Activated naive CD8-positive, alpha-beta T cell treated with anti-CD3 and anti-CD28 coated beads for 36 hours (primary cell): ENCODE measurements around the gene FAM114A1. TPM values are rescaled to one million over a fixed set of nuclear protein-coding genes. Genes with fewer than 3 reads are reported as not detected.
"Not testable (repeated sequence)": the region's sequence is repeated elsewhere in the genome, so short reads cannot be mapped to it uniquely, and the experiment has no call there.

Source experiments
- DNase-seq: peaks from one replicate; pipeline ENCODE4 v3.0.0; 2021
- H3K27ac Mint-ChIP-seq: one replicate; pipeline ENCODE4 v1.8.0; 2022; ENCODE audit warnings: mild to moderate bottlenecking, moderate library complexity, mixed read lengths
- H3K27me3 Mint-ChIP-seq: one replicate; pipeline ENCODE4 v1.8.0; 2022; ENCODE audit warnings: mild to moderate bottlenecking, mixed read lengths
- H3K36me3 Mint-ChIP-seq: one replicate; pipeline ENCODE4 v1.8.0; 2021; ENCODE audit warnings: mild to moderate bottlenecking, mixed read lengths
- H3K4me1 Mint-ChIP-seq: one replicate; pipeline ENCODE4 v1.8.0; 2021; ENCODE audit warnings: mixed read lengths
- H3K4me3 Mint-ChIP-seq: one replicate; pipeline ENCODE4 v1.8.0; 2022; ENCODE audit warnings: mild to moderate bottlenecking, moderate library complexity, mixed read lengths
- H3K9me3 Mint-ChIP-seq: one replicate; pipeline ENCODE4 v1.8.0; 2022; ENCODE audit warnings: mixed read lengths
- total RNA-seq, 2 experiments: library from RNA; stranded (reverse); gene quantifications; one replicate each; pipeline ENCODE4 v1.2.3, GENCODE V29; 2021

The FAM114A1 gene
- total RNA-seq, 2 experiments from 2014 or later, result 0.38 TPM; not detected in 1

DNA sequence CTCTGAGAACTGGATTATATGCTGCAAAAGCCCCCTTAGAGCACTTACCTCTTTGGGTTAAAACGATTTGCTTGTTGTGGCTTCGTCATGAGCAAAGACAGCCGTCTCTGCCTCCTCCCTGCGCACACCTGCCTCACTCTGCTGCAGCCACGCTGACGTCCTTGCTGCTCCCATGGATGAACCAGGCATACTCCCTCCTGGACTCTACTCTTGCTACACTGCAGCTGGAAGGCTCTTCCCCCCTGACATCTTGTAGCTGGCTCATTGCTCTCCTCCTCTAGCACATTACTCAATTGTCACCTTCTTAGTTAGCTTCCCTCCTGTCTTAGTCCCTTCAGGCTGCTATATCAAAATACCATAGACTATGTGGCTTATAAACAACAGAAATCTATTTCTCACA lies 59.3 kb downstream of the FAM114A1 start:
- H3K4me1 Mint-ChIP-seq, result peaks cover 7% of the 10 kb centered on the region

GRCh38 chr4:38928568-38928967 lies 61.0 kb downstream of the FAM114A1 start:
- peaks cover 7% of the 10 kb centered on the region for H3K4me1 Mint-ChIP-seq
- H3K27me3 Mint-ChIP-seq, result no peaks in the 10 kb centered on the region
- no peak for DNase-seq
- no peak overlapping the region for H3K27ac Mint-ChIP-seq
- no peaks in the 10 kb centered on the region for H3K36me3 Mint-ChIP-seq
- H3K4me3 Mint-ChIP-seq, result no peak overlapping the region
- no peaks in the 10 kb centered on the region for H3K9me3 Mint-ChIP-seq

More for the DNA sequence above, 59.3 kb downstream of the FAM114A1 start:
- no peak overlapping the region for H3K27ac Mint-ChIP-seq
- no peak for DNase-seq
- H3K4me3 Mint-ChIP-seq, result no peak overlapping the region
- H3K27me3 Mint-ChIP-seq, result no peaks in the 10 kb centered on the region
- no peaks in the 10 kb centered on the region for H3K36me3 Mint-ChIP-seq
- H3K9me3 Mint-ChIP-seq, result no peaks in the 10 kb centered on the region

- H3K9me3 Mint-ChIP-seq, result no peaks in the 10 kb centered on the region
- H3K4me1 Mint-ChIP-seq, result peaks cover 7% of the 10 kb centered on the region
- H3K27ac Mint-ChIP-seq, result no peak overlapping the region
- no peak overlapping the region for H3K4me3 Mint-ChIP-seq
- no peak for DNase-seq
- no peaks in the 10 kb centered on the region for H3K27me3 Mint-ChIP-seq
- no peaks in the 10 kb centered on the region for H3K36me3 Mint-ChIP-seq
Measured at GRCh38 chr4:38928974-38929373, 61.4 kb downstream of the FAM114A1 start.

DNA sequence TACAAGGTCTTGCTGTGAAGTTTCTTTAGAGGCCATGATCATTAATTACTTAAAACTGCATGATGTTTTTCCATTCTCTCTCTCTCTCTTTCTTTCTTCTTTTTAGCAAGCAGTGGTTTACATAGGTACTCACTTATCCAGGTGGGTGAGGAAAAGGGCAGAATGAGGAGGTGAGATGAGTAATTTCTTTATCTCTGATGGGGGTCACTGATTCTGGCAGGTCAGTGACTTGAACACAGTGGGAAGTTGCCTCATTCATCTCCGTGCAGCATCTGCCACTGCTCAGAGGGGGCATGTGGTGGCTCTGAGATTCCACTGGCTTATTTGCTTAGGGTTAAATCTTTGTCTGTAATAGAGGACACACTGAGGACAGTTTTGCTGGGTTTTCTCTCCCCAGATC lies 62.6 kb downstream of the FAM114A1 start:
- Mint-ChIP-seq H3K4me3 (no peak overlapping the region), H3K4me1 (peaks cover 7% of the 10 kb centered on the region), H3K9me3 (no peaks in the 10 kb centered on the region), H3K36me3 (no peaks in the 10 kb centered on the region), H3K27ac (no peak overlapping the region), H3K27me3 (no peaks in the 10 kb centered on the region)
- no peak for DNase-seq

GRCh38 chr4:38930707-38931106 lies 63.1 kb downstream of the FAM114A1 start:
- no peak overlapping the region for H3K4me3 Mint-ChIP-seq
- H3K27ac Mint-ChIP-seq, result no peak overlapping the region
- no peak for DNase-seq
- H3K9me3 Mint-ChIP-seq, result no peaks in the 10 kb centered on the region
- no peaks in the 10 kb centered on the region for H3K36me3 Mint-ChIP-seq
- H3K4me1 Mint-ChIP-seq, result peaks cover 7% of the 10 kb centered on the region
- no peaks in the 10 kb centered on the region for H3K27me3 Mint-ChIP-seq

DNA sequence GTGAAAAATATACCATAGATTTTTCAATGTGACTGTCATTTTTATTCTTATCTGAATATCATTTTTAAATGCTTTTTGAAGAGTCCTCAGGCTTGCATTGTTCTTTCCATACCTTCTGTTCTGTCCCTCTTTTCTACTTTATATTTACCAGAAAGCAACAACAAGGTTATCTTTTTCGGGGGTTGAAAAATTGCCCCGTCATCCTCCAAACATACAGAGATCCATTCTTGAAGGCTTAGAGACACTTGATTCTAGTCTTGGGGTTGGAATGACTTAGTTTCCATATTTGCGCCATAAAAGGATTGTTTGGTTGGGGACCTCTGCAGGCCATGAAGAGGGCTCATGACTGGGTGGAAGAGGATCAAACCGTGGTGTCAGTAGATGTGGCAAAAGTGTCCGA lies 63.5 kb downstream of the FAM114A1 start:
- no peaks in the 10 kb centered on the region for H3K9me3 Mint-ChIP-seq
- DNase-seq, result no peak
- H3K4me3 Mint-ChIP-seq, result no peak overlapping the region
- no peaks in the 10 kb centered on the region for H3K27me3 Mint-ChIP-seq
- H3K36me3 Mint-ChIP-seq, result no peaks in the 10 kb centered on the region
- no peak overlapping the region for H3K27ac Mint-ChIP-seq
- H3K4me1 Mint-ChIP-seq, result peaks cover 7% of the 10 kb centered on the region

DNA sequence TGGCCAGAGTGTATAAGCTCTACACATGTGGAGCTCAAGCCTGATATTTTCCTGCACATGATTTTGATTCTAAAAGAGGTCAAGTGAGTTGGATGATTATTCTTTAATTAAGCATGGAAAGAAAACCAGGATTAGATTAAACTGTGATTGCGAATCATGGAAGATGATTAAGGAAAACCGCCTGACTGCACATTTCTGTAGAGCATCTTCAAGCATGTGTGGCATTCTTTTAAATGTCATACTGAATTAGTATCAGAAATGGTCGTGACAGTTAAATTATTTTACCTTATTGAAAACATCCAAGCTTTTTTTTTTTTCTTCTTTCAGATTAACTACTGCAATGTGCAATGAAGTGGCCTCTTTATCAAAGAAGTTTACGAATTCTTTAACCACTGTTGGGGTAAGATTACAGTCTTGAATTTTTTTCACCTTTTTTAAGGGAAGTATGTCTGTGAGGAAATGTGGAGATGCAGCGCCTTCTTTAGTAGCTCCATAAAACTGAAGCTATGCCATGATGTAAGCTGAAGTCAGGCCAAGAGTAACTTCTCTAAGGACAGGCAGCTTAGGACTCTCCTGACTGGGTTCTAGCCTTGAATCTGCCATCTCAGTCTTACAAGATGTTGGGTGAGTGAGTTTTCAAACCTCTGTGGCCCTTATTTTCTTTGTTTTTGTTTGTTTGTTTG lies 67.9 kb downstream of the FAM114A1 start:
- DNase-seq, result no peak
- no peaks in the 10 kb centered on the region for H3K36me3 Mint-ChIP-seq
- H3K27me3 Mint-ChIP-seq, result no peaks in the 10 kb centered on the region
- H3K9me3 Mint-ChIP-seq, result no peaks in the 10 kb centered on the region
- H3K27ac Mint-ChIP-seq, result no peak overlapping the region
- no peak overlapping the region for H3K4me3 Mint-ChIP-seq
- peaks cover 15% of the 10 kb centered on the region for H3K4me1 Mint-ChIP-seq

GRCh38 chr4:38939165-38939564 lies 71.6 kb downstream of the FAM114A1 start:
- Mint-ChIP-seq H3K27me3 (no peaks in the 10 kb centered on the region), H3K36me3 (no peaks in the 10 kb centered on the region), H3K27ac (no peak overlapping the region), H3K4me3 (no peak overlapping the region), H3K4me1 (peaks cover 20% of the 10 kb centered on the region), H3K9me3 (no peaks in the 10 kb centered on the region)
- DNase-seq, result no peak

GRCh38 chr4:38940476-38940875 lies 72.9 kb downstream of the FAM114A1 start:
- H3K36me3 Mint-ChIP-seq, result no peaks in the 10 kb centered on the region
- no peaks in the 10 kb centered on the region for H3K9me3 Mint-ChIP-seq
- no peaks in the 10 kb centered on the region for H3K27me3 Mint-ChIP-seq
- no peak overlapping the region for H3K27ac Mint-ChIP-seq
- no peak overlapping the region for H3K4me3 Mint-ChIP-seq
- H3K4me1 Mint-ChIP-seq, result peaks cover 20% of the 10 kb centered on the region
- no peak for DNase-seq

- H3K4me1 Mint-ChIP-seq, result peaks cover 21% of the 10 kb centered on the region
- not testable (repeated sequence) for H3K4me3 Mint-ChIP-seq, H3K27me3 Mint-ChIP-seq, H3K9me3 Mint-ChIP-seq, DNase-seq, H3K36me3 Mint-ChIP-seq, H3K27ac Mint-ChIP-seq
Measured at GRCh38 chr4:38941906-38942305, 74.3 kb downstream of the FAM114A1 start.

- H3K36me3 Mint-ChIP-seq, result no peaks in the 10 kb centered on the region
- H3K4me3 Mint-ChIP-seq, result no peak overlapping the region
- H3K4me1 Mint-ChIP-seq, result peaks cover 22% of the 10 kb centered on the region
- H3K27ac Mint-ChIP-seq, result no peak overlapping the region
- DNase-seq, result no peak
- no peaks in the 10 kb centered on the region for H3K9me3 Mint-ChIP-seq
- H3K27me3 Mint-ChIP-seq, result no peaks in the 10 kb centered on the region
Measured at GRCh38 chr4:38943343-38943742, 75.7 kb downstream of the FAM114A1 start.

GRCh38 chr4:38944440-38944839 lies 76.8 kb downstream of the FAM114A1 start:
- no peak for DNase-seq
- H3K9me3 Mint-ChIP-seq, result no peaks in the 10 kb centered on the region
- H3K36me3 Mint-ChIP-seq, result no peaks in the 10 kb centered on the region
- H3K4me3 Mint-ChIP-seq, result no peak overlapping the region
- no peaks in the 10 kb centered on the region for H3K27me3 Mint-ChIP-seq
- H3K27ac Mint-ChIP-seq, result no peak overlapping the region
- peaks cover 20% of the 10 kb centered on the region for H3K4me1 Mint-ChIP-seq

DNA sequence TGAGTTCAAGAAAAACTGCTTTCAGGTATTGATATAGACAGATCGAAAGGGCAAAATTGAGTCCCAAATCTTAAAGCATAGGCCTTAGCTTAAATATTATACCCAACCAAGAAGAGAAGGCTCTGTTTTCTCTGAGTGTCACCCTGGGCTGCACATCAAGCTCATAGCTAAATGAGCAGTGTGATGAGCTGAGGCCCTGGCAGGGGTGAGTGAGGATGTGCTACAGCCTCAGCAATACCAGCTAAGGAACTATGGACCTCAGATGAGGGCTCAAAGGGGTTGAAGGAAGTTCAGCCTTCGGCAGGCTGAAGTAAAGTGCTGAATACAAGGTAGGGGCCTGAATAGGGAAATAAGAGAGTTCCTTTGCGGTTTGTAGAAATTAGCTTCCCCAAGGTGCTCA lies 79.3 kb downstream of the FAM114A1 start:
- no peak overlapping the region for H3K4me3 Mint-ChIP-seq
- no peaks in the 10 kb centered on the region for H3K27me3 Mint-ChIP-seq
- no peak for DNase-seq
- H3K9me3 Mint-ChIP-seq, result no peaks in the 10 kb centered on the region
- H3K27ac Mint-ChIP-seq, result no peak overlapping the region
- no peaks in the 10 kb centered on the region for H3K36me3 Mint-ChIP-seq
- peaks cover 15% of the 10 kb centered on the region for H3K4me1 Mint-ChIP-seq

GRCh38 chr4:38948551-38948950 lies 80.9 kb downstream of the FAM114A1 start:
- Mint-ChIP-seq H3K36me3 (no peaks in the 10 kb centered on the region), H3K4me1 (peaks cover 15% of the 10 kb centered on the region), H3K4me3 (no peak overlapping the region), H3K27me3 (no peaks in the 10 kb centered on the region), H3K27ac (no peak overlapping the region), H3K9me3 (no peaks in the 10 kb centered on the region)
- no peak for DNase-seq

GRCh38 chr4:38949411-38950051 lies 81.9 kb downstream of the FAM114A1 start:
- Mint-ChIP-seq H3K4me1 (peaks cover 15% of the 10 kb centered on the region), H3K27me3 (no peaks in the 10 kb centered on the region), H3K4me3 (no peak overlapping the region), H3K36me3 (no peaks in the 10 kb centered on the region), H3K9me3 (no peaks in the 10 kb centered on the region), H3K27ac (no peak overlapping the region)
- DNase-seq, result peak; percentile 14

DNA sequence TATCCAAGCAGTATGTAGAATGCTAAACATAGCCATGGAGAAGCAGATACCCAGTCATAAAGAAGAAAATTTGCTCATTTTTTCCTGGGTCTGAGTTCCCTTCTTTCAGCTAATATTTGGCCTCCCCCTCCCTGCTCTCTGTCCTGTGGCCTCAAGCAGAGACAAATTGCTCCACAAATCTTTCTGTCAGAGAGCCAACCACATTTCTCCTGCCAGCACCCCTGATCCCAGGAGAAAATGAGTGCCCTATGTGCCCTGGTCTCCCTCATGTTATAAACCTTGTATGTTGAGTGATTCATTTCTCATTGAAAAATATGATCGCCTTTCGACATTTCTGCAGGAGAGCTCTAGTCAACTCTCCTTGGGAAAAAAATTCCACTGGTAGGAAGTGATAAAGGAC lies 82.6 kb downstream of the FAM114A1 start:
- Mint-ChIP-seq H3K9me3 (no peaks in the 10 kb centered on the region), H3K4me3 (no peak overlapping the region), H3K4me1 (peaks cover 15% of the 10 kb centered on the region), H3K27me3 (no peaks in the 10 kb centered on the region), H3K36me3 (no peaks in the 10 kb centered on the region), H3K27ac (no peak overlapping the region)
- no peak for DNase-seq
